GM19193 (cell line): ENCODE data around the gene RAP1GAP2.

Source experiments
- POLR2A ChIP-seq: IDR thresholded peaks from 4 replicates; pipeline ENCODE4 v1.6.1; 2011; ENCODE audit not compliant: insufficient read depth, insufficient read length; ENCODE audit errors: extremely low read depth

RAP1GAP2 gene

GRCh38 chr17:2800367-2800766 is 4.1 kb downstream of the RAP1GAP2 start:
- TF ChIP-seq POLR2A: no peak

- TF ChIP-seq POLR2A: no peak
Measured at GRCh38 chr17:2801841-2802240, 5.6 kb downstream of the RAP1GAP2 start.

GRCh38 chr17:2802574-2802973 is 6.3 kb downstream of the RAP1GAP2 start:
- no peak for TF ChIP-seq POLR2A

GRCh38 chr17:2803386-2803785 is 7.1 kb downstream of the RAP1GAP2 start:
- no peak for TF ChIP-seq POLR2A

GRCh38 chr17:2803971-2804370 is 7.7 kb downstream of the RAP1GAP2 start:
- TF ChIP-seq POLR2A: no peak

- TF ChIP-seq POLR2A: no peak
Measured at GRCh38 chr17:2804912-2805311, 8.7 kb downstream of the RAP1GAP2 start.

- no peak for TF ChIP-seq POLR2A
Measured at GRCh38 chr17:2805961-2806360, 9.7 kb downstream of the RAP1GAP2 start.

GRCh38 chr17:2808367-2809335 is 12.4 kb downstream of the RAP1GAP2 start:
- no peak for TF ChIP-seq POLR2A

- TF ChIP-seq POLR2A: no peak
Measured at GRCh38 chr17:2809337-2809736, 13.1 kb downstream of the RAP1GAP2 start.

- no peak for TF ChIP-seq POLR2A
Measured at GRCh38 chr17:2814049-2814448, 17.8 kb downstream of the RAP1GAP2 start.

GRCh38 chr17:2814481-2815341 is 18.5 kb downstream of the RAP1GAP2 start:
- no peak for TF ChIP-seq POLR2A

- no peak for TF ChIP-seq POLR2A
Measured at GRCh38 chr17:2815781-2816185, 19.5 kb downstream of the RAP1GAP2 start.

- TF ChIP-seq POLR2A: no peak
Measured at GRCh38 chr17:2816688-2817087, 20.4 kb downstream of the RAP1GAP2 start.

- no peak for TF ChIP-seq POLR2A
Measured at GRCh38 chr17:2819921-2820501, 23.8 kb downstream of the RAP1GAP2 start.

- TF ChIP-seq POLR2A: no peak
Measured at GRCh38 chr17:2821868-2822267, 25.6 kb downstream of the RAP1GAP2 start.
